ENCODE measurements around the gene MRPL12.

DNA sequence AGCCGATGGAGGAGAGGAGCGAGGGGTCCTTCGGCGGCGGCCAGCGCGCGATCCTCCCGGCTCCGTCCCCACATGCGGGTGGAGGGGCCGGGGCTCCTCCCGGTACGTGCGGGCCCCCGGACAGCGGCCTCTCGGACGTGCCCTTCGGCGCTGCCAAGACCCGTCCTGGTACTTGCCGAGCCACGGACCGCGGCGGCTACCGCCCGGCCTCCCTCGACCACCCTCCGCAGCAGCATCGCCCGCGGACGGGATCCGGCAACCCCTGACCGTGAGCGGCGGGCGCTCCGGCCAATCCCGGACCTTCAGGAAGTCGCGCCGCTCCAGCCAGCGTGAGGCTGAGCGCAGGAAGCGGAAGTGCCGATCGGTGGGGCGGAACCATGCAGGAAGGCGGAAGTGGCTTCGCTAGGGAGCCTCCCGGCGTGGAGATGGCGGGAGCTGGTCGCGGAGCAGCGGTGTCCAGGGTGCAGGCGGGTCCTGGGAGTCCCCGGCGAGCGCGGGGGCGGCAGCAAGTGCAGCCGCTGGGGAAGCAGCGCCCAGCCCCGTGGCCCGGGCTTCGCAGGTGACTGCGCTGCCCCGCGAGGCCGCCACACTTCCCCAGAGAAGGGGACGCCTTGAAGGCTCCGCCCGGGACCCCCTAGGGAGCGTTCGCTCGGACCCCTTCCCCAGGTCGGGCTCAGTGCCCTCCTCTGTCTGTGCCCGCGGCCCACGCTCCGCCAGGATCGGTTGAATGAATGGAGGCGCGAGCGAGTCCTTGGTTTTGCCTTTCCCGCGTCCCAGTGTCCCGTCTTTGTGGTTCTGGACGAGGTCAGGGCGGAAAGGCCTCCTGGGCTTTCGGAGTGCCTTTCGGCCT is 36.6 kb upstream of the MRPL12 start, which contains the start of the genes CCDC137 and OXLD1:
- TF ChIP-seq, protein P1, sequence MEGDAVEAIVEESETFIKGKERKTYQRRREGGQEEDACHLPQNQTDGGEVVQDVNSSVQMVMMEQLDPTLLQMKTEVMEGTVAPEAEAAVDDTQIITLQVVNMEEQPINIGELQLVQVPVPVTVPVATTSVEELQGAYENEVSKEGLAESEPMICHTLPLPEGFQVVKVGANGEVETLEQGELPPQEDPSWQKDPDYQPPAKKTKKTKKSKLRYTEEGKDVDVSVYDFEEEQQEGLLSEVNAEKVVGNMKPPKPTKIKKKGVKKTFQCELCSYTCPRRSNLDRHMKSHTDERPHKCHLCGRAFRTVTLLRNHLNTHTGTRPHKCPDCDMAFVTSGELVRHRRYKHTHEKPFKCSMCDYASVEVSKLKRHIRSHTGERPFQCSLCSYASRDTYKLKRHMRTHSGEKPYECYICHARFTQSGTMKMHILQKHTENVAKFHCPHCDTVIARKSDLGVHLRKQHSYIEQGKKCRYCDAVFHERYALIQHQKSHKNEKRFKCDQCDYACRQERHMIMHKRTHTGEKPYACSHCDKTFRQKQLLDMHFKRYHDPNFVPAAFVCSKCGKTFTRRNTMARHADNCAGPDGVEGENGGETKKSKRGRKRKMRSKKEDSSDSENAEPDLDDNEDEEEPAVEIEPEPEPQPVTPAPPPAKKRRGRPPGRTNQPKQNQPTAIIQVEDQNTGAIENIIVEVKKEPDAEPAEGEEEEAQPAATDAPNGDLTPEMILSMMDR (conservative IDR thresholded peaks at IDR 0.05 in 1 of 2, IDR thresholded peaks at IDR 0.05 in 1 of 2; ENCODE audit: low read depth in 1 of 2, low read length in 2 of 2): no peak
- TF ChIP-seq EZH2 (IDR thresholded peaks at IDR 0.05; ENCODE audit: low read length, missing control alignments): no peak
